ENCODE results near the gene PHF11. TPM values are rescaled to one million over a fixed set of nuclear protein-coding genes. Genes with fewer than 3 reads are reported as not detected.

PHF11 gene
- polyA plus RNA-seq, 3 donors: 63.4 to 68.8 (median 68.4) TPM

DNA sequence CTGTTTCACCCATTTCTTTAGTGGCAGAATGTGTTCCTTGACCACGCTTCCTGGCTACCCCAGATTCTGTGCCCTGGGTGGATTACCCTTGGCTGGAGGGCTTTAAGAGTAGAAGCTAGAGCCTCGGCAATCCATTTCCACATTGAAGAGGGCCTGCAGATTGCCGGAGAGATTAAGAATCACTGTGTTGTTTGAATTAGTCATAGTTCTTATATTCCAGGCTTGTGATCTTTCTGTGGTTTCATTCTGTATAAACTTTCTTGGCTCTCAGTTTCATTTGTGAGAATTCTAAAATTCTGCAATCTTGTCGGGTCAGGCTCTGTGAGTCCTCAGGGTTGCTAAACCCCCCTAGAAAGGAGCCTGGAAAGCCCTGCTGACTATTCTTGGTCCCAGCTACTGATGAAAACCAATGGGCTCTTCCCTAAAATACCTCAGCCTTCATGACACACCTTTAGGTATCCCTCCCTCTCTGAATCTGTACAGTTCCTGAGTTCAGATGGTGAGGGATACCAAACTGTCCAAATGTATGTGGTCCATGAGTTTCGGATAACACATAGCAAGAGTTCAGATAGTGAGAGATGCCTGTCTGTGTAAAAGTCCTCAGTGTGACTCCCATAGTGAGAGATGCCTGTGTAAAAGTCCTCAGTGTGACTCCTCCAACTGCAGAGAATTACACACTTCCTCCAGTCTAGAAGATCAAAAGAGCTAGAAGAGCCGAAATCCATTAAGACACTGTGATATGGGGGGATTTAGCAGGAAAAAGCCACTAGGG lies 4.3 kb downstream of the PHF11 start:
- H3K4me3 ChIP-seq (replicated peaks in 1 of 3; ENCODE audit: low read depth in 2 of 3, low read length in 3 of 3): no peak overlapping the region
- H3K27ac ChIP-seq (ENCODE audit: low read depth in 1 of 2, low read length in 2 of 2): peak overlapping the region in 1 of 2 donors; percentile 36

DNA sequence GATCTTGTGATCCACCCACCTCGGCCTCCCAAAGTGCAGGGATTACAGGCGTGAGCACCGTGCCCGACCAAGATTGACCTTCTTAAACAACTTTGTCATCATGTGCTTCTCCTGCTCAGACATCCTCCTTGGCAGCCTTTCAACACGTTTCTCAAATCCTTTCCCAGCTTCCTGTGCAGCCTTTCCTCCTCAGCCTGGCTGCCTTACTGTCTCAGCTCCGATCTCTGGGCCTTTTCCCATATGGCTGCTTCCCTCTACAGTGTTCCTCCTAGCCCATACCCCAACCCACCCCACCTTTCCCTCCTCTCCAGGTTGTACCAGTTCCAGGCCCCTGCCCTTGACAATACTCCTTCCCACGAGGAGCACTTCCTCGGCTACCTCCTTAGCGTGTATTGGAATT lies 7.2 kb downstream of the PHF11 start:
- H3K4me3 Mint-ChIP-seq: no peak overlapping the region
- no peaks in the 10 kb centered on the region for H3K9me3 ChIP-seq (replicated peaks in 1 of 2; ENCODE audit: control insufficient read depth in 1 of 2, insufficient read depth in 1 of 2, low read length in 2 of 2)
- intact Hi-C loops (cut with micrococcal nuclease): no loop called here
- peak overlapping the region in 6 of 7 donors; percentile 1 to 63 (median 42) for H3K27ac Mint-ChIP-seq
- DNase-seq: no peak
- peaks cover 35 to 55% of the 10 kb centered on the region in 2 donors for H3K36me3 Mint-ChIP-seq
- H3K27ac ChIP-seq (ENCODE audit: low read depth in 1 of 2, low read length in 2 of 2): no peak overlapping the region
- peaks cover 29% of the 10 kb centered on the region for H4K20me1 ChIP-seq (ENCODE audit: insufficient read depth, low read length)
- no peaks in the 10 kb centered on the region for H3K27me3 ChIP-seq (ENCODE audit: control insufficient read depth in 2 of 2, insufficient read depth in 2 of 2, low read length in 2 of 2)
- no peak overlapping the region for H2AFZ ChIP-seq (ENCODE audit: insufficient read depth, low read depth, low read length, poor library complexity, severe bottlenecking)
- no peak overlapping the region for H3K4me3 ChIP-seq (replicated peaks in 1 of 3; ENCODE audit: low read depth in 2 of 3, low read length in 3 of 3)
- 35% methylated on average over 9 of the region's 9 CpGs for WGBS (ENCODE audit: insufficient coverage)
- H3K4me2 ChIP-seq (replicated peaks; ENCODE audit: extremely low read depth, low read length, poor library complexity, severe bottlenecking): no peak overlapping the region
- peaks cover 0 to 2% (median 0%) of the 10 kb centered on the region in 3 donors for H3K27me3 Mint-ChIP-seq (ENCODE audit: low read depth in 3 of 3)
- TF ChIP-seq, protein P1, sequence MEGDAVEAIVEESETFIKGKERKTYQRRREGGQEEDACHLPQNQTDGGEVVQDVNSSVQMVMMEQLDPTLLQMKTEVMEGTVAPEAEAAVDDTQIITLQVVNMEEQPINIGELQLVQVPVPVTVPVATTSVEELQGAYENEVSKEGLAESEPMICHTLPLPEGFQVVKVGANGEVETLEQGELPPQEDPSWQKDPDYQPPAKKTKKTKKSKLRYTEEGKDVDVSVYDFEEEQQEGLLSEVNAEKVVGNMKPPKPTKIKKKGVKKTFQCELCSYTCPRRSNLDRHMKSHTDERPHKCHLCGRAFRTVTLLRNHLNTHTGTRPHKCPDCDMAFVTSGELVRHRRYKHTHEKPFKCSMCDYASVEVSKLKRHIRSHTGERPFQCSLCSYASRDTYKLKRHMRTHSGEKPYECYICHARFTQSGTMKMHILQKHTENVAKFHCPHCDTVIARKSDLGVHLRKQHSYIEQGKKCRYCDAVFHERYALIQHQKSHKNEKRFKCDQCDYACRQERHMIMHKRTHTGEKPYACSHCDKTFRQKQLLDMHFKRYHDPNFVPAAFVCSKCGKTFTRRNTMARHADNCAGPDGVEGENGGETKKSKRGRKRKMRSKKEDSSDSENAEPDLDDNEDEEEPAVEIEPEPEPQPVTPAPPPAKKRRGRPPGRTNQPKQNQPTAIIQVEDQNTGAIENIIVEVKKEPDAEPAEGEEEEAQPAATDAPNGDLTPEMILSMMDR (IDR thresholded peaks at IDR 0.05): no peak
- H3K4me1 ChIP-seq (ENCODE audit: control insufficient read depth in 1 of 2, insufficient read depth in 2 of 2, low read length in 2 of 2): no peaks in the 10 kb centered on the region
- H3K9me3 Mint-ChIP-seq: no peaks in the 10 kb centered on the region
- H3K36me3 ChIP-seq (replicated peaks in 1 of 2; ENCODE audit: control insufficient read depth in 1 of 2, insufficient read depth in 2 of 2, low read length in 2 of 2): peaks cover 25 to 67% of the 10 kb centered on the region in 2 donors
- peaks cover 12% of the 10 kb centered on the region for H3K4me1 Mint-ChIP-seq
- no peak overlapping the region for H3K9ac ChIP-seq (ENCODE audit: insufficient read depth, low read length, poor library complexity, severe bottlenecking)
- peaks cover 7% of the 10 kb centered on the region for H3K79me2 ChIP-seq (ENCODE audit: insufficient read depth, low read length)

More for the DNA sequence above, 4.3 kb downstream of the PHF11 start:
- Histone ChIP-seq H3K36me3 (replicated peaks in 1 of 2; ENCODE audit: control insufficient read depth in 1 of 2, insufficient read depth in 2 of 2, low read length in 2 of 2) (peaks cover 16 to 59% of the 10 kb centered on the region in 2 donors), H3K9me3 (replicated peaks in 1 of 2; ENCODE audit: control insufficient read depth in 1 of 2, insufficient read depth in 1 of 2, low read length in 2 of 2) (no peaks in the 10 kb centered on the region), H3K27me3 (ENCODE audit: control insufficient read depth in 2 of 2, insufficient read depth in 2 of 2, low read length in 2 of 2) (no peaks in the 10 kb centered on the region), H3K4me1 (ENCODE audit: control insufficient read depth in 1 of 2, insufficient read depth in 2 of 2, low read length in 2 of 2) (peaks cover 8 to 17% of the 10 kb centered on the region in 2 donors), H2AFZ (ENCODE audit: insufficient read depth, low read depth, low read length, poor library complexity, severe bottlenecking) (no peak overlapping the region), H3K79me2 (ENCODE audit: insufficient read depth, low read length) (peaks cover 19% of the 10 kb centered on the region), H3K9ac (ENCODE audit: insufficient read depth, low read length, poor library complexity, severe bottlenecking) (no peak overlapping the region), H3K4me2 (replicated peaks; ENCODE audit: extremely low read depth, low read length, poor library complexity, severe bottlenecking) (no peak overlapping the region), H4K20me1 (ENCODE audit: insufficient read depth, low read length) (peaks cover 15% of the 10 kb centered on the region)
- WGBS (ENCODE audit: insufficient coverage): 100% methylated on average over 1 of the region's 6 CpGs
- H3K27ac Mint-ChIP-seq: peak overlapping the region in 1 of 7 donors; percentile 27
- no peaks in the 10 kb centered on the region for H3K9me3 Mint-ChIP-seq
- no peak for DNase-seq
- intact Hi-C loops (cut with micrococcal nuclease): loop anchor here in 1 of 2 donors (5.0 kb wide), 1 partner anchor 53 kb away; no protein-coding TSS in a partner anchor
- H3K27me3 Mint-ChIP-seq (ENCODE audit: low read depth in 3 of 3): peaks cover 0 to 3% (median 0%) of the 10 kb centered on the region in 3 donors
- H3K4me3 Mint-ChIP-seq: no peak overlapping the region
- TF ChIP-seq, protein P1 (IDR thresholded peaks at IDR 0.05): no peak
- H3K4me1 Mint-ChIP-seq: peaks cover 27% of the 10 kb centered on the region
- peaks cover 37 to 55% of the 10 kb centered on the region in 2 donors for H3K36me3 Mint-ChIP-seq

Data from CD14-positive monocyte (primary cell).